Fibroblast of gingiva (primary cell): ENCODE measurements around the gene BLTP2.
"Not testable (repeated sequence)": the region's sequence is repeated elsewhere in the genome, so short reads cannot be mapped to it uniquely, and the experiment has no call there.

Experiments used
- DNase-seq: peaks from one replicate; pipeline ENCODE4 v3.0.0-alpha.2; 2011; ENCODE audit warnings: low read depth

BLTP2 gene

GRCh38 chr17:28644787-28645575 lies at the start of gene BLTP2:
TSS of gene BLTP2 (minus strand) at chr17:28645158. CDS start at chr17:28645056, 102 bp downstream.
- DNase-seq: peak; percentile 96

DNA sequence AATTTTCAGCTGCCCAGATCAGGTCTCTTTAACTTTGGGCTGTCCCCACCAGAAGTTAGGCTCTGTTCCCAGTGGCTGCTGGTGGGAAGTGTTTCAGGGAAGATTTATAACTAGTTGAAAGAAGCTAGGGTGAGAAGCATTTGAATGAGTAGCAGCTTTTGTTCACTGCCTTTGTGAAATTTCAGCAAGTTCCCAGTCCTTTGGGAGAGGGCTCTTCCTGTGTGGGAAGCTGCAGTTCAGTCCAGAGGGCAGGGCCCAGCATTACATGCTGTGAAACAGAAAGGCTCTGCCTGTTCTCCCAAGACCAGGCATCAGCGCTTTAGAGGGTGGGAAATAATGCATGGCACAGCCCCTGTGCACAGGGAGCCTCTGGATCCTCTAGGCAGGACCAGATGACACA lies 48.9 kb upstream of the BLTP2 start:
- DNase-seq: no peak

- no peak for DNase-seq
Observed at GRCh38 chr17:28689011-28689410, 44.1 kb upstream of the BLTP2 start.

DNA sequence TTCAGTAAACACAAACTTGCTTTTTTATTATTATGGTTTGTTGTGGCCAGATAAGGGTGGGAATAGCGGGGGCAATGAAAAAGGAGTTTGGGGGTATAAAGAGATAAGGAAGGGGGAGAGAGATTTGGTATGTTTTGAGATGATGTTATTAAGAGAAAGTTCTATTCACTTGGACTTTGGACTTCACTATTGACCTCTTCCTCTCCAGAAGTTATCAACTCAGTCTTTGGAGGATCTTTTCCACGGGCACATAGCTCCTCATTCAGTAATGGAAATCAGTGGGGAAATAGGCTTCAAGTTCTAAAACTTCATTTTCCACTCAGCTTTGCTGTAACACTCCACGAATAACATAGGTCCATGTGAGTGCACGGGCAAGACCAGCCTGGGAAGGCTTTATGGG lies 43.5 kb upstream of the BLTP2 start:
- DNase-seq: no peak

- no peak for DNase-seq
Observed at GRCh38 chr17:28686296-28686695, 41.3 kb upstream of the BLTP2 start.

DNA sequence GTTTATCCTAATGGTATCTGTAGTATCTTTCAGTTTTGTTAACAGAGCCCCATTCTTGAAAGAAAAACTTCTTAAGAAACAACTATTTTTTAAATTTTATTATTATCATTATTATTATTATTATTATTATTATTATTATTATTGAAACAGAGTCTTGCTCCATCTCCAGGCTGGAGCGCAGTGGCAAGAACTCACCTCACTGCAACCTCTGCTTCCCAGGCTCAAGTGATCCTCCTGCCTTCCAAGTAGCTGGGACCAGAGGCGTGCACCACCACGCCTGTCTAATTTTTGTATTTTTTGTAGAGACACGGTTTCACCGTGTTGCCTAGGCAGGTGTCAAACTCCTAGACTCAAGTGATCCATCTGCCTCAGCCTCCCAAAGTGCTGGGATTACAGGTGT lies 40.4 kb upstream of the BLTP2 start:
- no peak for DNase-seq

- DNase-seq: peak; percentile 56
Observed at GRCh38 chr17:28684963-28685362, 40.0 kb upstream of the BLTP2 start.

DNA sequence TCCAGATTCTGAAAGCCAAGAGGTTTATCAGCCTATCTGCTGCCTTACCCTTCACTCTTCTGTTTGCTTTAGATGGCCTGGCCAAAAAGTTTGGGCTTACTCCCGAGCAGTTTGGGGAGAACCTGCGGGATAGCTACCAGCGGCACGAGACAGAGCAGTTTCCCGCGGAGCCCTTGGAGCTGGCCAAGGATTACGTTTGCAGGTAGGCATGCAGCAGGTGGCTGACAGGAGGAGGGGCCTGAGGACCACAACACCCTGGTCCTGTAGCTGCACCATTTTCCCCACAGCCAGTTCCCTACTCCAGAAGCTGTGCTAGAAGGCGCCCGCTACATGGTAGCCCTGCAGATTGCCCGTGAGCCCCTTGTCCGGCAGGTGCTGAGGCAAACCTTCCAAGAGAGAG lies 37.7 kb upstream of the BLTP2 start:
- DNase-seq: no peak

DNA sequence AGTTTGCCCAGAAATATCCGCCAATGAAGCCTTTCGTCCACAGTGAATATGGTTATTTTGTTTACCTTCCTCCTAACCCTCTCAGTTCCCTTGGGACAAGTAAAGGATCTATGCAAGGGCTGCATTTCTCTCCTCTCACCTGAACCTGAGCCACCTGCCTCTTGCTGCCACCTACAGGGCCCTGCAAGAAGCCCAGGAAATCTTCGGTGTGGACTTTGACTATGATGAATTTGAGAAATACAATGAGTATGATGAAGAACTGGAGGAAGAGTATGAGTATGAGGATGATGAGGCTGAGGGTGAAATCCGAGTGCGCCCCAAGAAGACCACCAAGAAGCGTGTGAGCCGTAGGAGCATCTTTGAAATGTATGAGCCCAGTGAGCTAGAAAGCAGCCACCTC lies 31.0 kb upstream of the BLTP2 start:
- DNase-seq: no peak

DNA sequence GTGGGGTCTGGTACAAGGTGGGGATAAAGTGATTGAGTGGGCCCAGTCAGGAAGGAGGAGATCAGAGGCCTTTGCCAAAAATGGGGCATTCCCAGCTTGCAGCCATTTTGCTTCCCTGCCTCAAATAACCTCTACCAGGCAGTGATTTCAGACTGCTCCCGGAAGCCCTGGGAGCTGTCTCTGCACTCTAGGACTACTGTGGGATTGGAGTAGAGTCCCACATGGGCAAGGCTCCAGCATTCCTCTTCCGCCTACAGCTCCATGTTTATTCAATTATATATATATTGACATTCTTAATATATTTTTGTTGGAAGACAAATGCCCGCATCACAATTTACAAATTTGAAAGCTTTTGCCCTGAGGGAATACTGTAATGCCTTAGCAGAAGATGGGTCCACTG lies 30.5 kb upstream of the BLTP2 start:
- peak; percentile 11 for DNase-seq

GRCh38 chr17:28669918-28670317 lies 25.0 kb upstream of the BLTP2 start:
- no peak for DNase-seq

DNA sequence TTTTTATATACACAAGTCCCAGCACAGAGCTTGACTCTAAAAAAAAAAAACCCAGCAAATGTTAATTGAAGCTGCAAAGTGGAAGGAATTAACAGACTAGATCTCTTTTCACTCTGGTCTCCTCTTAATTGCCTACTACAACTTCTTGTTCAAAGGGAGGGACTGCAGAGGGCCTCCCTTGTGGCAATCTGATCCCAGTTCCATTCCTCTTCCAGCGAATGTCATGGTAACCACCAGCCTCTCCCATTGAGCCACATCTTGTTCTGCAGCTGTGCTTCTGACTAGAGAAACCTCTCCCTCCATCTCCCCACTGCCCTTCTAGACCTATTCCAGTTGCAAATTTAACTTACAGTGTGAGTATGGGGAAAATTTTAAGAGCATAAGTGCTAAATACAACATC lies 22.9 kb upstream of the BLTP2 start:
- peak; percentile 10 for DNase-seq

GRCh38 chr17:28665994-28666393 lies 21.0 kb upstream of the BLTP2 start:
- no peak for DNase-seq

- no peak for DNase-seq
Observed at GRCh38 chr17:28663723-28664122, 18.8 kb upstream of the BLTP2 start.

DNA sequence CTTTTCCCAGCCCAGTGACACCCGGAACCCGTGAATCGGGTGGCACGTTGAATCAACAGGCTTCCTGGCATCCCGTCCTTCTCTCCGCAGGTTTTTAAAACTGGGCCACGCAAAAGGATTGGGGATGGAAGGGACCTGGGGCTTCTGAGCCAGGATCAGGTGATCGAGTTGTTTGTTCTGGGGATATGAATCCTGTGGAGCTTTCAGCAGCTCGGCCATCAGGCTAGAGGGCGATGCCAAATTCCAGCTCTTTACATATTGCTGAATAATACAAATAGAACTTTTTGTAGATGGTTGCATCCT lies 17.5 kb upstream of the BLTP2 start:
- no peak for DNase-seq

GRCh38 chr17:28661635-28662526 lies 16.9 kb upstream of the BLTP2 start, which contains the start of the genes SDF2 and SUPT6H:
TSS of gene SDF2 (minus strand) at chr17:28661906. CDS start at chr17:28661876, 30 bp downstream.
TSS of gene SUPT6H (plus strand) at chr17:28662205. CDS start at chr17:28673402, 11,197 bp downstream.
- DNase-seq: peak; percentile 80

DNA sequence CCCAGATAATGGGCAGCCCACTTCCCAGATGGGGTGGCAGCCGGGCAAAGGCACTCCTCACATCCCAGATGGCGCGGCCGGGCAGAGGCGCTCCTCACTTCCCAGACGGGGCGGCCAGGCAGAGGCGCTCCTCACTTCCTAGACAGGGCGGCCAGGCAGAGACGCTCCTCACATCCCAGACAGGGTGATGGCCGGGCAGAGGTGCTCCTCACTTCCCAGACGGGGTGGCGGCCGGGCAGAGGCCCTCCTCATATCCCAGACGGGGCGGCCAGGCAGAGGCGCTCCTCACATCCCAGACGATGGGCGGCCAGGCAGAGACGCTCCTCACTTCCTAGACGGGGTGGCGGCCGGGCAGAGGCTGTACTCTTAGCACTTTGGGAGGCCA lies 14.5 kb upstream of the BLTP2 start:
- DNase-seq: not testable (repeated sequence)

DNA sequence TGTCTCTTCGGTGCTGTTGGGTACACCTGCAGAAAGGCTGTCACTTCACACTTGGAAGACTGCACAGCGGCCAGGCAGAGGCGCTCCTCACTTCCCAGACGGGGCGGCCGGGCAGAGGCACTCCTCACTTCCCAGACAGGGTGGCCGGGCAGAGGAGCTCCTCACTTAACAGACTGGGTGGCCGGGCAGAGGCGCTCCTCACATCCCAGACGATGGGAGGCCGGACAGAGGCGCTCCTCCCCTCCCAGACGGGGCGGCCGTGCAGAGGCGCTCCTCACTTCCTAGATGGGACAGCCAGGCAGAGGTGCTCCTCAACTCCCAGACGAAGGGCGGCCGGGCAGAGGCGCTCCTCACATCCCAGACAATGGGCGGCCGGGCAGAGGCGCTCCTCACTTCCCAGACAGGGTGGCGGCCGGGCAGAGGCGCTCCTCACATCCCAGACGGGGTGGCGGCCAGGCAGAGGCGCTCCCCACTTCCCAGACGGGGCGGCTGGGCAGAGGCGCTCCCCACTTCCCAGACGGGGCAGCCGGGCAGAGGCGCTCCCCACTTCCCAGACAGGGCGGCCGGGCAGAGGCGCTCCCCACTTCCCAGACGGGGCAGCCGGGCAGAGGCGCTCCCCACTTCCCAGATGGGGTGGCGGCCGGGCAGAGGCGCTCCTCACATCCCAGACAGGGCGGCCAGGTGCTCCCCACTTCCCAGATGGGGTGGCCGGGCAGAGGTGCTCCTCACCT lies 14.0 kb upstream of the BLTP2 start:
- not testable (repeated sequence) for DNase-seq

- DNase-seq: not testable (repeated sequence)
Observed at GRCh38 chr17:28658342-28658741, 13.4 kb upstream of the BLTP2 start.

DNA sequence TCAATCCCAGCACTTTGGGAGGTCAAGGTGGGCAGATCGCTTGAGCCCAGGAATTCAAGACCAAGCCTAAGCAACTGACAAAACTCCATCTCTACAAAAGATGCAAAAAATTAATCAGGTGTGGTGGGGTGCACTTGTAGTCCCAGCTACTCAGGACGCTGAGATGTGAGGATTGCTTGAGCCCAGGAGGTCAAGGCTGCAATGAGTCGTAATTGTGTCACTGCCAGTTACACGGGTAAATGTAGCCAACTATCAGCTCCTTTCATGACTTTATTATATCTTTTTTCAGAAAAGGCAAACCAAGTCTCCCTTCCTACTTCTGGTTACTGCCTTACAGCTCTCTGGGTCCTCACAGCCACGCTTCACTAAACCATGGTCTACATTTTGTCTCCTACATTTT lies 12.8 kb upstream of the BLTP2 start:
- DNase-seq: no peak

- no peak for DNase-seq
Observed at GRCh38 chr17:28655160-28655559, 10.2 kb upstream of the BLTP2 start.

GRCh38 chr17:28648698-28649097 lies 3.7 kb upstream of the BLTP2 start:
- no peak for DNase-seq
